DMS153 (cell line): ENCODE measurements around the gene FUT1.

ENCODE experiments used
- DNase-seq: peaks from one replicate; lab custom pipeline; 2025; lab: John Stamatoyannopoulos, UW

FUT1 gene

DNA sequence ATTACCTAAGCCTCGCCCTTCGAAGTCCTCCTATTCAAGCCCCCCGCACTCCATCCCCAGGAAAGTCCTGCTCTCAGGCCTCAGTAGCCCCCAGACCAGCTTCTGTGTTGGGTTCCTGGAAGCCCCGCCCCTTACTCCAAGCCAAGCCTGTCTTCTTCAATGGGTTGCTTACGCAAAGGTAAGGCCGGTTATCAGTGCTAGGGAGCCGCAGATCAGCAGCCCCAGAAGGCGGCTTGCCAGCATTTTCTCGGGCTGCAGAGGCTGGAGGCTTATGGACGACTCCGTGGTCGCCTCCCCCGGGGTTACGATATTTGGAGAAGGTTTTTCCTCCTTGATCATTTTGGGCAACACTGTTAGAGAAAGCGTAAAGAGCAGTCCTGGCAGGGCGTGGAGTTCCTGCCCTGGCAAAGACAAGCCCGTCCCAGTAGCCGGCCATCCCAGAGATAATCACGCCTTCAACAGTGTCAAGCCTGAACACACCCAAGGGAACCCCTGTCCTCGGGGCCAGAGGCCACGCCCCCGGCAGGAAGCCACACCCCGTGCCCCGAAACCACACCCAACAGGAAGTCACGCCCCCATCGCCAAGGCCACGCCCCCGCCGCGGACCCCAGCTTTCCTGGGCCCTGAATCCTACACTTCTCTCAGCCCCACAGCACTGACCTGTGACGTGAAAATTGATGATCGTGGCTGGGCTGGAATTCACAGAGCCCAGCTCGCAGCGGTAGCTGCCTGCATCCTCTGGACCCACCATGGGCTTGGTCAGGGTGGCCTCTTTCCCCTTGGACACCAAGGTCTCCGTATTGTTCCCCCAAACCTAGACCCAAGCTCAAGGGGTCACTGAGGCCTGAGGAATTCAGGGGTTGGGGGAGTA is 11.1 kb downstream of the FUT1 start:
- peak; percentile 69 for DNase-seq

DNA sequence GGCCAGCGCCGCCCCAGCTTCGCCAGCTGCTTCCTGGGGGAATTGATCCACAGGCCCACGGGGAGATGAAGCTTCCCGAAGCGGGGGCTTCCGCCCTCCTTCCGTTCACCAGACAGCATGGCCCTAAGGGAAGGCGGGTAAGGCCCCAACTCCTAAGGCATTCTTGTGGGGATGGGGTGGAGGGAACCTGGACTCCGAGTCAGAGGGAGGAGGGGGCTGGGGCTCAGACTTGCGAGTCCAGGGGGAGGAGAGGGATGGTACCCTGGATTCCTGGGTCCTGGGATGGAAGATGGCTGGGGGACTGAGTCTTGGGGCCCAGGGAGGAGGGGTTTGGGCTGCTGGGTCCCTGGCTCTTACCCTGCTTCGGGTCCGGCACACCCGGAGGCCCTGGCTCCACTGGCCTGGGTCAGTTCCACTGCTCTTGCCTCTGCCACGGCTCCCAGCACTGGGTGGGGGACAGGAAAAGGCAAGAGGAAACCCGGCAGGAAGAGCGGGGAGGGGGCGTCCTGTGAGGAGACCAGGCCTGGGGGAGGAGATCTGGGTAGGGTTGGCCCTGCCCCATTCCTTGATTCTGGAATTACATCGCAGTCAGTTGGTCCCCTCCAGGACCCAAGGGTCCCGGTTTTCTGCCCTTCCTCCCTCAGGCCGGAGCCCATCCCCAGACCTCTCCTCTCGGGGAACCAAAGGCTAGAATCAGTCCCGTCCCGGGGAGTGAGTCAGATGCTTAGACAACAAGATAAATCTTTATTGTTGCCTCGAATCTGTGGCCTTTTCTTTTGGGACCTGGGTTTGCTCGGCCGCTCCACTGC is 12.1 kb downstream of the FUT1 start, which contains the start of gene RASIP1:
Gene RASIP1, minus strand, starts transcription at position 447 of the 809 bp plus-strand sequence. Its CDS starts 328 bp downstream, at position 119.
- no peak for DNase-seq

DNA sequence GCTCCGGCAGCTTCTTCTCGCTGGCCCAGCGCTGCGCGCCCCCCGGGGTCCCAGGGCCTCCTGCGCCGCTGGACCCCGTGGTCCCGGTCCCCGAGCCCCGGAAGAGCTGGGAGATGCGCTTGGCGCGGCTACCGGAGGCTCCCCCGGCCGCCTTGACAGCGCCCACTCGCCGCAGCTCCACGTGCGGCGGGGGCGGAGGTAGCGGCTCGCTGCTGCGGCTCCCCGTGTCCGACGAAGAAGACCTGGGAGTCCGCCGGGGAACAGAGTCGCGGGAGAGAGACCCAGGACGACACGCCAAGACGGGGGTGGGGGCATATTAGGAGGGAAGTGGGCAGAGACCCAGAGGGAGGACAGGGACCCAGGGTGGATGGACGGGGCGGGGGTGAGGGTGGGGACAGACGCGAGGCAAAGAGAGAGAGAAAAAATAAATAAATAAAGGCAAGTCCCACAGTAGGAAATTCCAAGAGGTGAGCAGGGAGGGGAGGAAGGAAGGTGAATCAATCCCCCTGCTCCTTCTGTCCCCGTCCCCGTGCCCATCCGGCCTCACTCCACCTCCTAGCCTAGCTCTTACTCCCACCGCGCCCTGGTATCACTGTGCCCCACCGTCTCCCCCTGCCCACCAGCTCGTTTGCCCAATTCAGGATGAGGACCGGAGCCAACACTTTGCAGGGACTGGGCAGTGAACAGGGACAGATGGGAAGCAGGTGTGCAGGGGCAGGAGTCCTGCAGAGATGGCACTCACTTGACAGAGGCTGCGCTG is 12.9 kb downstream of the FUT1 start:
- DNase-seq = no peak

DNA sequence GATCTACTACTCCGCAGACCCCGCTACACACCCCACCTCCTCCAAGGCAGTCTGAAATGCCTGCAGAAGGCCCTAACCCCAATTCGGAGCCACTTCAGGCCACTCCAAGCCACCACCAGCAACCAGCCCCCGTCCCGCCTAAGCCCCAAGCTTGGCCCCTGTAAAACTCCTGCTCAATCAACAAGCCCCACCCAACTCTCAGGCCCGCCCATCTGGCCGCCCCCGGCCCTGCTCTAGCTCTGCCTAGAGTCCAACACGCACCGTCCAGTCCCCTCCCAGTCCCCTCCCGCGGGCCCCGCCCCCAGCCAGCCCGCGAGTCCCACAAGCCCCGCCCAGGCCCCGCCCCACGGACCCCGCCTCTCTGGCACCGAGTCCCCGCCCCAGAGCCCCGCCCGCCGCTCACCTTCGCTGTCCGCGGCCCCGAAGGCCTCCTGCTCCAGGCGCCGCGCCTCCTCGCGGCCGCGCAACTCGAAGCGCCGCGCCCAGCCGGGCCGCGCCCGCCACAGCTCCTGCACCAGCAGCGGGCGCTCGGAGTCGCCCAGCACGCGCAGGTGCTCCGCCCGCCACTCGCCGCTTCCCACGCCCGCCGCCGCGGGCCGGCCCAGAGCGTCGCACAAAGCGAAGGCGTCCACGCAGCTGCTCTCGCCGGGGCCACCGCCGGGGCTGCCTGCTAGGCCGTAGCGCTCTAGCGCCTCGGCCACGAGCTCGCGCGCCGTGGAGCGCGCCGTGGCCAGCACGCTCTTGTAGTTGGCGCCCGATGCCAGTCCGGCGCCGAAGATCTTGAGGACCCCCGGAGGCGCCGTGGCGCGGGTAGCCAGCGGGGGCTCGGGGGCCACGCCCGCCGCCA is 13.7 kb downstream of the FUT1 start:
- peak; percentile 83 for DNase-seq

DNA sequence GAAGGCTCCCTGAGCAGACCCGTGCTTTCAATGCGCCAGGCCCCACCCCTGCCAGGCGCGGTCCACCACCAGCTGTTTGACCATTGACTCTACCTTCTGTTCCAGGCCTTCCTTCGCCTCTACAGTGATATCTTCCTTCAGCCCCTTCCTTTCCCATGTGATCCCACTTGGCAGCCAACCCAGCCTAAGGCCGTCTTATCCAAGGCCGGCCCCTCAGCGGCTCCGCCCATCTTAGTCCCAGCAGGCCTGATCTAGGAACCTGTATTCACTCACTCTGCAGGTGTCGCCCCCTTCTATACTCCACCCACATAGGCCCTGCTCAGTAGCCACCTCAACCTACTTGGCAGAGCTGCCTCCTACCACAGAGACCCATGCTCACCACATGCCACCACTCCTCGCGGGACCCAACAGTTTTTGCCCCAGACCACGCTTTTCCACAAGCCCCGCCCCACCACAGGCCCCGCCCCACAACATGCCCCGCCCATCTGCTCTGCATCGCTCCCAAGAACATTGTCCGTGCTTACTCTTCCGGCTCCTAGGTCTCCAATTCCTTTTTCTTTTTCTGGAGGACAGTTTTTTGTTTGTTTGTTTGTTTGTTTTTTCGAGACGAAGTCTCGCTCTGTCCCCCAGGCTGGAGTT is 15.0 kb downstream of the FUT1 start:
- DNase-seq = no peak

DNA sequence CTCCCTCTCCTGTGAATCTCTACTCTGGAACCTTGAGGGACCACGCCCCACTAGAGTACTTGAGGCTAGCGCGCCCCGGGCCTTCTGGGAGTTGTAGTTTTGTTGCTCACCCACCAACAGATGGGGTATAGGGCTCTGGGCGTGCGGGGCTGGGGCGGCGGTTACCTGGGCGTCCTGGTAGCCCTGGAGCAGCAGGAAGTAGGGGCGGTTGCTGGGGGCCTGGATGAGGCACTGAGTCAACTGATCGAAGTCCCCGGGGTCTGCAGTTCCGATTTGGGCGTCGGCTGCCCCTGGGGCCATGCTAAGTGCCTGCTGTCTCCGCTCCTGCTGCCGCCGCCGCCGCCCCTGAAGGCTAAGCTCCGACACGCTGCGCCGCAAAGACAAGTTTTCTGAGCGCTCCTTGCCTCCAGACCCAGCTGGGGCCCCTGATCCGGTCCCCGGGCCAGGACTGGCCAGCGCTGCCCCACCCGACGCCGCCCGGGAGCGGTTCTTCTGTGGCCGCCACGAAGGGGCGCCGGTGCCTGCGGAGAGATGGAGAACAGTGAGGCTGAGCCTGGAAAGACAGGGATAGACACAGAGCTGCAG is 17.3 kb downstream of the FUT1 start:
- DNase-seq = no peak

DNA sequence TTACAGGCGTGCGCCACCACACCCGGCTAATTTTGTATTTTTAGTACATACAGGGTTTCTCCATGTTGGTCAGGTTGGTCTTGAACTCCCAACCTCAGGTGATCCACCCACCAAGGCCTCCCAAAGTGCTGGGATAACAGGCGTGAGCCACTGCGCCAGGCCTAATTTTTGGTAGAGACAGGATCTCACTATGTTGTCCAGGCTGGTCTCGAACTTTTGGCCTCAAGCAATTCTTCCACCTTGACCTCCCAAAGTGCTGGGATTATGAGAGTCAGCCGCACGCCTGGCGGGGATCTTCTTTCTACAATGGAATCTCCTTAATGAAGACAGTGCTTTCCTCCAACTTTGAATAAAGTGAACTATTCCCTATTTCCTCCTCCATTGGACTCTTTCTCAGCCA is 17.8 kb downstream of the FUT1 start:
- DNase-seq = no peak

DNA sequence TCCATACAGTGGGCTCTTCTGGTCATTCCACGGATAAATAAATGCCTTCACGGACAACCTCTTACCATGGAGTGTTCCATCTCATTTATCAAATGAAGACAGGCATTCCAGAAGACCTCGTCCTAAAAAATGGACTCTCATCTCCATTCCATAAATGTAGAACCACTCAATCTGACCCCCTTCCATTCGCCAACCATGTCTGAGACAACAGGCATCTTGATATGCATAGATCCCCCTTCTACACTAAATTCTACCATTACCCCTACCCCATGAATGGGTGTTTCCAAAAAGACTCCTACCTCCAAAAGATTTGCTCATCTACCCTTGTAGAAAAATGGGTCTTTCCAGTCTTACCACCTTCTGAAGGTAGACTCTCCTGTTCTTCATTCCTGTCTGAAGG is 21.0 kb downstream of the FUT1 start:
- no peak for DNase-seq

DNA sequence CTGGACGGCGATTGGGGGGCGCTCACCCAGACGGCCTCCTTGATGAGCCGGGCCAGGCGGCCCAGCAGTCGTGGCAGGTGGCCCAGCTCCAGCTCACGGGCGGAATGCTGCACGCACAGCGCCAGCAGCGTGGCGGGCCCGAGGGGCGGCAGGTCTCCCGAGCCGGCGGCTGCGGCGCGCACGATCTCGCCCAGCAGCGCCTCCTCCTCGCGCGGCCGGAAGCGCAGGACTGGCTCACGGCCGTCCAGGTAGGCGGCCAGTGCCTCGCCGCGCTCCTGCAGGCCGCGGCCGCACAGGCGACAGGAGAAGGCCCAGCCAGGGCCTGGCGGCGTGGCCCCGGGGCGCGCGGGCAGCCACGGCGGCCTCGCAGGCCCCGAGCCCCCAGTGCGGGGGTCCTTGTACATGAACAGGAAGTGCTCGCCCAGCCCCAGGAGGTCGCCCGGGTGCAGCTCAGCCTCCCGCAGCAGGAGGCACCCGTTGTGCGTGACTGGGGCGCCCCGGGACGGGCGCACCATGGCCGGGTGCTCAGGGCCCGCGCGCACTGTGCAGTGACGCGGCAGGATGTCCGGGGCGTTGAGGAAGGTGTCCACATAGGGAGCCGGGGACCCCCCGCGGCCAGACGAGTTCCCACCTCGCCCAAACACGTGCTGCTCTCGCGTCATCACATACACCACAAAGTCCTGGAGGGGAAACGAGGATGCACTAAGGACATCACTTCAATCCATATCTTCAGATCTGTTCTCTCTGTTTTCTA is 23.4 kb downstream of the FUT1 start:
- no peak for DNase-seq

DNA sequence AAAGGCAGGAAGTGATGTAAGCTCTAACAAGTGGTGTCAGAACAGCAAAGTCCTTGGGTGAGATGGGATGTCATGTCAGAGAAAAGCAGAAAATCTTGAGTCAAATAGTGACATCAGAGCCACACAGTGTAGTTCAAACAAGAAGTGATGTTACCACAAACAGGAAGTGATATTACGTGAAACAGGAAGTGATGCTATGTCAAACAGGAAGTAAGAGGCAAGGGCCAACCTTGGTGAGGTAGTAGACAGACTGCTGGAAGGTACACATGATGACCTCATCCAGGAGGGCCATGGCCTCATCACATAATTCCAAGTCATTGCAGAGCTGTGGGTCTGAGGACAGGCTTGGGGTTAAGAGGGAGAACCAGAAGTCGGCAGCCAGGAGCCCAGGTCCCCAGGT is 25.9 kb downstream of the FUT1 start:
- no peak for DNase-seq

DNA sequence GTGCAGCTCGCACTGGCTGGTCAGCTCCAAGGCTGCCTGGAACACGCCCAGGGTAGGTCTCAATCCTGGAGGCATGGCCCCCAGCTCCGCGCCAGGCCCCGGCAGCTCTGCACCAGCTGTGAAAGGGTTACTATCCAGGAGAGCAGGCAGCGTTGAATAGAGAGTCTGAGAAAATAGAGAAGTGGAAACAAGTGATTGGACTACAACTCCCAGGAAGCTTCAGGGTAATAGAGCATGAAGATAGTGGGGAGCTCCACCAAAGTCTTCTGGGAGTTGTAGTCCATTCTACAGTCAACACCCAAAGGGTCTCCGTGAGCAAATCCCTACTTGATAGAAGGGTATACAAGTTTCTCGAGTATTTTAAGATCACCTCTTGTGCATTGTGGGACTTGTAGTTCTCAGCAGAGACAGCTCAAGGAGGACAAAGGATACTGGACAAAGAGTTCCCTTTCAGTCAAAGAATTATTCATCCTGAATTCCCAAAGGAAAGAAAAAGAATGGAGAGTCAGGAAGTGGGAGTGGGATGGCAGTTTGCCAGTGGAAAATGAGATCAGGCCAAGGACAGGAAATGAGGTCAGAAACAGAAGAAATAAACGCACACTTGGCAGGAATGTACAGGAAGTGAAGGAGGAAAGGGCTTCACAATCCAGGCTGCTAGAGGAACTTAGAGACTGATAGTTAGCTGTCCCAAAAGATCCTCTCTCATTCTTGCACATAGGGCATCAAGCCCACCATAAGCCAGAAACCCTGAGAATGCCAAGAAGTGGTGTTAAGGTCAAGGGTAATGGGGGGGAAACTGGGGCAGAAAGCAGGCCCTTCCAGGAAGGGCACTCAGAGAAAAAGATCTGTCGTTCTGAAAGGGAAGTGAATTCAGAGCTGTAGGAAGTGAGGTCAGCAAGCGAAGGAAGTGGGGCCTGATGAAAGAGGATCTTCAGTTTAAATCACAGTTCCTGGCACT is 27.4 kb downstream of the FUT1 start:
- DNase-seq = peak; percentile 91

DNA sequence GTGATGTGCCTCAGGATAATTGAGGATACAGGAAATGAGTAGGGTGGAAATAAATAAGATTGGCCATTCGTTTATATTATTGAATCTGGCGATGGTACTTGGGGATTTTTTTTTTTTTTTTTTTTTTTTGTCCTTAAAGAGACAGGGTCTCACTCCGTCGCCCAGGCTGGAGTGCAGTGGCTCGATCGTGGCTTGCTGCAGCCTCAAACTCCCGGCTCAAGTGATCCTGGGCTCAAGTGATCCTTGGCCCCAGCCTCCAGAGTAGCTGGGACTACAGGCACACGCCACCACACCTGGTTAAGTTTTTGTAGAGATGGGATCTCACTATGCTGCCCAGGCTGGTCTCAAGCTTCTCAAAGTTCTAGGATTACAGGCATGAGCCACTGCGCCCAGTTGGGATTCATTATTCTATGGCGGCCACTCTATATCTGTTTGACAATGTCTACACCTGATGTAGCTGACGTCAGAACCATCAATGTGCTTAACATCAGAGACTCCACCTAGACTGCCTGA is 30.2 kb downstream of the FUT1 start:
- DNase-seq = no peak

DNA sequence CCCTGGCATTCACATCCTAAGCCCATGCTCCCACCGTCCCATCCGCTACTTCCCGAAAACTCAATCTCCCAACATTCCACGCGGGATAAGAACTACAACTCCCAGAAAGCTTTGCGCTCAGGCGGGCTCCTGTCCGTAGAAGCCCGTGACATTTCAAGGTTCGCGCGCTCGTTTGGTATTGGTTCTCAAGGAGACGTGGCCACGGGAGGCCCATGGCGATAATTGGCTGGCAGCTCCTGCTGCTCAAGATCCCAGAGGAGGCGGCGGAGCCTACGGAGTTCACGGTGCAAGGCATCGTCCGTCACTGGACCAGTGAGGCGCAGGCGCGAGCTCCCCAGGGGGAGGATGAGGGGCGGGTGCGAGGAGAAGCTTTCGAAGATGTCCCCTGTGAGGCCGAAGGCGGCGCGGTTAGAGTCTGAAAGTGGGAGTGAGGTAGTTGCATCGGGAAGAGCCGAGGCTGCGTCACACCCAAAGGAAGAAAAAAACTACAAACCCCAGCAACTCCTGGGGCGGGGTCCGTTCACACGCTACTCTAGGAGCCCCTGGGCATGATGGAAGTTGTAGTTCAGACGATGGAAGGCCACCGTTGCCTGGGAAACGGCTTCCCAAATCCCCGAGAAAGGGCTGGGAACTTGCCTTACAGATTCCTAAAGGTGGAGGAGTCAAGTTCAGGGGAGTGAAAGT is 31.7 kb downstream of the FUT1 start:
- peak; percentile 99 for DNase-seq

DNA sequence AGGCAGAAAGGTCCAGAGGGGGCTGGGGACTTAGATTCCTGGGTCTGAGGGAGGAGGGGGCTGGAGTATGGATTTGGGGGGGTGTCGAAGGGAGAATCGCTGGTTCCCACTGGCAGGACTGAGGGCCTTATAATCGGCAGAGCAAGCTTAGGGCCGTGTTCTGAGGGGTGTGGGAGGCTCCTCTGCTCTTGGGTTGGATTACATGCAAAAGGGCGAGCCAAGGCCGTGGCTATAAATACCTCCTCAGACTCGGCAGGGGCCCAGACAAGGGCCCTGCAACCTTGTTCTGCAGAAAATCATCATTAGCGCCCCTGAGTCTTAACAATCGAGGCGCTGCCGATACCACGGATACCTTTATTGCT is 32.2 kb downstream of the FUT1 start:
- no peak for DNase-seq

DNA sequence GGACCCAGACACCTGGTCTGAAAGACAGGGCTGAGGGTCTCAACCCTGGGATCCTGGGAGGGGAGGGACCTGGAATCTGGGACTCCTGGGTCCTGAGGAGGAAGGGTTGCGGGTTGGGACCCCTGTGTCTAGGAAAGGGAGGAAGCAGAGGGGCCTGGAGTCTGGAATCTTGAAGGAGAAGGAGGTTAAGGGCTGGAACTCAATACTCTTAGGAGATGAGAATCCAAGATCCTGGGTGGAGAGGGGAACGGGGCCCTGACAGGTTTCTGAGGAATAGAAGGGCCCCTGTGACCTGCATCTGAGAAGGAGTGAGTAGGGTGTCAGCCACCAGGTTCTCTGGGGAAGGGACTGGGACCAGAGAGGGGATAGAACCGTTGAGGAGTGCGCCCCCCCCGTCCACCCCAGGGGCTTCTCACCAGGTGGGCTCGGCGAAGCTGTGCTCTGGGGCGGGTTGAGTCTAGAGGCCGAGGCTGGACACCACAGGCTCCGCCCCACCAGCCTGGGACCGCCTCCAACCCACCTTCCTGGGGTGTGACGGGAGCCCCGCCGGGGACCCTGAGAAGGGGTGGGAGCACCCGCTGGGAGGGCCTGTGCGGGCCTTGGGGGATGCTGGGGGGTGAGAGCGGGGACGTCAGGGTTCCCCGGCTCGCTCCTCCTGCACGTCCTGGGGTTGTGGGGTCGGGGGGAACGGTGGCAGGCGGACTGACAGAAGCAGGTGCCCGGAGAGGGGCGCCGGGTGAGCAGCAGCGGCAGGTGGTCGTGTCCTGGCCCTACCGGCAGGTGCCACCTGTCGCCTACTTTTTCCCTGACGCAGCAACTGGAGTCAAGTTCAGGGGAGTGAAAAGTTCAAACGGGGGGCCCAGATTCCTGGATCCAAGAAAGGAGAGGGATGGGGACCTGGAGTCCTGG is 32.9 kb downstream of the FUT1 start, which contains the start of gene MAMSTR:
Gene MAMSTR, minus strand, starts transcription at position 463 of the 909 bp plus-strand sequence. CDS start 694 bp downstream, outside the sequence.
- no peak for DNase-seq

DNA sequence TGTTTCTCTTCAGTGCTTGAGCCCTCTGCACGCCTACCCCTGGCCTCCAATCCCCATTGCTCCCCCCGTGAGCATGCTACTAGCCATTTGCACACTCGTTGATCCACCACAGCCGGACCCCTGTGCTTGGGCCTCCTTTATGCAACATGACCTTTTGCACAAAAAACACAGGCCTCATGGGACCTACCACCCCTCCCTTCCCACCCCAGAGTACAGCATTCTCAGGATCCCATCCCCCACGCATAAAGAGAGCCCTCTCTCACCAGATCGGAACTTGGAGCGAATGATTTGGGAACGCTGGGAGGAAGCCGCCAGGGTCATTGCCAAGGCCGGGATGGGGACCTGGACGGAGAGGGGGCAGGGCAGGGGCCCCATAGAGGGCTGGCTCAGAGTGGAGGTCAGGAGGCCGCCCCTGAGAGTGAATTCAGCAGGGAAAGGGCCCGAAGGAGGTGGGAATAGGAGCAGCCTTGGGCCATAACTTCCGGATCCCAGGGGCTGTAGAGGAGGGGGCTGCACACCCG is 33.7 kb downstream of the FUT1 start:
- DNase-seq = no peak
